Osteocyte (in vitro differentiated cells): Measurements from ENCODE around the gene NCOA3. TPM values are rescaled to one million over a fixed set of nuclear protein-coding genes. Genes with fewer than 3 reads are reported as not detected.
"Not testable (repeated sequence)": the region's sequence is repeated elsewhere in the genome, so short reads cannot be mapped to it uniquely, and the experiment has no call there.

Experiments
- DNase-seq: peaks from one replicate; pipeline ENCODE4 v3.0.0; 2021; ENCODE audit warnings: mixed read lengths; ENCODE audit not compliant: unreplicated experiment; ENCODE audit errors: extremely low spot score
- H3K27ac Mint-ChIP-seq: one replicate; pipeline ENCODE4 v1.8.0; 2021; ENCODE audit warnings: mild to moderate bottlenecking, mixed read lengths; ENCODE audit not compliant: unreplicated experiment
- H3K27me3 Mint-ChIP-seq: one replicate; pipeline ENCODE4 v1.8.0; 2021; ENCODE audit warnings: mixed read lengths; ENCODE audit not compliant: unreplicated experiment
- H3K36me3 Mint-ChIP-seq: one replicate; pipeline ENCODE4 v1.8.0; 2021; ENCODE audit warnings: mixed read lengths; ENCODE audit not compliant: unreplicated experiment
- H3K4me1 Mint-ChIP-seq: one replicate; pipeline ENCODE4 v1.8.0; 2021; ENCODE audit warnings: mixed read lengths; ENCODE audit not compliant: unreplicated experiment
- H3K4me3 Mint-ChIP-seq: one replicate; pipeline ENCODE4 v1.8.0; 2021; ENCODE audit warnings: mild to moderate bottlenecking, moderate library complexity, mixed read lengths; ENCODE audit not compliant: unreplicated experiment
- H3K9me3 Mint-ChIP-seq: one replicate; pipeline ENCODE4 v1.8.0; 2021; ENCODE audit warnings: mixed read lengths; ENCODE audit not compliant: unreplicated experiment
- total RNA-seq: library from RNA; stranded (reverse); gene quantifications from 2 replicates; pipeline ENCODE4 v1.2.1, GENCODE V29; 2021
- TF ChIP-seq, protein P1 (sequence below): fragments of 200-600 bp; sonication (generic); IDR thresholded peaks from 2 replicates; pipeline ENCODE4 v1.5.0; 2021; ENCODE audit warnings: antibody characterized with exemption, mild to moderate bottlenecking, moderate library complexity

NCOA3 gene
- total RNA-seq, 1 donor from 2014 or later = 75.9 TPM

GRCh38 chr20:47578543-47578942, 76.9 kb downstream of the NCOA3 start:
- Mint-ChIP-seq H3K27ac (no peak overlapping the region), H3K27me3 (no peaks in the 10 kb centered on the region), H3K36me3 (peaks cover 5% of the 10 kb centered on the region), H3K4me1 (peaks cover 45% of the 10 kb centered on the region), H3K4me3 (no peak overlapping the region), H3K9me3 (no peaks in the 10 kb centered on the region)
- TF ChIP-seq, protein P1, sequence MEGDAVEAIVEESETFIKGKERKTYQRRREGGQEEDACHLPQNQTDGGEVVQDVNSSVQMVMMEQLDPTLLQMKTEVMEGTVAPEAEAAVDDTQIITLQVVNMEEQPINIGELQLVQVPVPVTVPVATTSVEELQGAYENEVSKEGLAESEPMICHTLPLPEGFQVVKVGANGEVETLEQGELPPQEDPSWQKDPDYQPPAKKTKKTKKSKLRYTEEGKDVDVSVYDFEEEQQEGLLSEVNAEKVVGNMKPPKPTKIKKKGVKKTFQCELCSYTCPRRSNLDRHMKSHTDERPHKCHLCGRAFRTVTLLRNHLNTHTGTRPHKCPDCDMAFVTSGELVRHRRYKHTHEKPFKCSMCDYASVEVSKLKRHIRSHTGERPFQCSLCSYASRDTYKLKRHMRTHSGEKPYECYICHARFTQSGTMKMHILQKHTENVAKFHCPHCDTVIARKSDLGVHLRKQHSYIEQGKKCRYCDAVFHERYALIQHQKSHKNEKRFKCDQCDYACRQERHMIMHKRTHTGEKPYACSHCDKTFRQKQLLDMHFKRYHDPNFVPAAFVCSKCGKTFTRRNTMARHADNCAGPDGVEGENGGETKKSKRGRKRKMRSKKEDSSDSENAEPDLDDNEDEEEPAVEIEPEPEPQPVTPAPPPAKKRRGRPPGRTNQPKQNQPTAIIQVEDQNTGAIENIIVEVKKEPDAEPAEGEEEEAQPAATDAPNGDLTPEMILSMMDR = no peak
- DNase-seq = no peak

DNA sequence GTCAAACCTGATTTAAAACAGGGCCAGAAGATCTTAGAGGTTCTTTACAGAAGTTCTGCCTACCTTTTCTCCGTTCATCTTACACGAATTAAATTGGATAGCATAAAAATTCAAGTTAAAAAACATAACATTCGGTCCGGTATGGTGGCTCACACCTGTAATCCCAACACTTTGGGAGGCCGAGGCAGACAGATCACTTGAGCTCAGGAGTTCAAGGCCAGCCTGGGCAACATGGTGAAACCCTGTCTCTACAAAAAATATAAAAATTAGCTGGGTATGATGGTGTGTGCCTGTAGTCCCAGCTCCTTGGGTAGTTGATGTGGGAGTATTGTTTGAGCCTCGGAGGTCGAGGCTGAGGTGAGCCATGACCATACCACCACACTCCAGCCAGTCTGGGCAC, 79.0 kb downstream of the NCOA3 start:
- peaks cover 11% of the 10 kb centered on the region for H3K36me3 Mint-ChIP-seq
- not testable (repeated sequence) for DNase-seq, H3K4me3 Mint-ChIP-seq, H3K9me3 Mint-ChIP-seq, H3K27ac Mint-ChIP-seq, H3K27me3 Mint-ChIP-seq
- peaks cover 34% of the 10 kb centered on the region for H3K4me1 Mint-ChIP-seq

GRCh38 chr20:47581090-47581489, 79.4 kb downstream of the NCOA3 start:
- Mint-ChIP-seq H3K4me1 (peaks cover 32% of the 10 kb centered on the region), H3K9me3 (no peaks in the 10 kb centered on the region), H3K36me3 (peaks cover 13% of the 10 kb centered on the region), H3K27ac (no peak overlapping the region), H3K4me3 (no peak overlapping the region), H3K27me3 (no peaks in the 10 kb centered on the region)
- TF ChIP-seq, protein P1 = no peak
- no peak for DNase-seq

DNA sequence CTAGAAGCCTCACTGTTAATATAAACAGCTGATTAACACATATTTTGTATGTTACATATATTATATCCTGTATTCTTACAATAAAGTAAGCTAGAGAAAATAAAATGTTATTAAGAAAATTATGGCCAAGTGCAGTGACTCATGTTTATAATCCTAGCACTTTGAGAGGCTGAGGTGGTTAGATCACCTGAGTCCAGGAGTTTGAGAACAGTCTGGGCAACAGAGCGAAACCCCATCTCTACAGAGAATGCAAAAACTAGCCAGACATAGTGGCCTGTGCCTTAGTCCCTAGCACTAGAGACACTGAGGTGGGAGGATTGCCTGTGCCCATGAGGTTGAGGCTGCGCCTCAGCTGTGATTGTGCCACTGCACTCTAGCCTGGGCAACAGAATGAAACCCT, 81.9 kb downstream of the NCOA3 start:
- Mint-ChIP-seq H3K4me3 (no peak overlapping the region), H3K27me3 (no peaks in the 10 kb centered on the region), H3K4me1 (peaks cover 22% of the 10 kb centered on the region), H3K36me3 (peaks cover 19% of the 10 kb centered on the region), H3K27ac (no peak overlapping the region), H3K9me3 (no peaks in the 10 kb centered on the region)
- TF ChIP-seq, protein P1 = no peak
- no peak for DNase-seq

GRCh38 chr20:47585087-47585747, 83.5 kb downstream of the NCOA3 start:
- H3K4me1 Mint-ChIP-seq = peaks cover 17% of the 10 kb centered on the region
- no peak overlapping the region for H3K4me3 Mint-ChIP-seq
- no peaks in the 10 kb centered on the region for H3K27me3 Mint-ChIP-seq
- H3K9me3 Mint-ChIP-seq = no peaks in the 10 kb centered on the region
- no peak for DNase-seq
- no peak overlapping the region for H3K27ac Mint-ChIP-seq
- H3K36me3 Mint-ChIP-seq = peaks cover 19% of the 10 kb centered on the region
- TF ChIP-seq, protein P1 = no peak
